ENCODE measurements around the gene MOB2.

DNA sequence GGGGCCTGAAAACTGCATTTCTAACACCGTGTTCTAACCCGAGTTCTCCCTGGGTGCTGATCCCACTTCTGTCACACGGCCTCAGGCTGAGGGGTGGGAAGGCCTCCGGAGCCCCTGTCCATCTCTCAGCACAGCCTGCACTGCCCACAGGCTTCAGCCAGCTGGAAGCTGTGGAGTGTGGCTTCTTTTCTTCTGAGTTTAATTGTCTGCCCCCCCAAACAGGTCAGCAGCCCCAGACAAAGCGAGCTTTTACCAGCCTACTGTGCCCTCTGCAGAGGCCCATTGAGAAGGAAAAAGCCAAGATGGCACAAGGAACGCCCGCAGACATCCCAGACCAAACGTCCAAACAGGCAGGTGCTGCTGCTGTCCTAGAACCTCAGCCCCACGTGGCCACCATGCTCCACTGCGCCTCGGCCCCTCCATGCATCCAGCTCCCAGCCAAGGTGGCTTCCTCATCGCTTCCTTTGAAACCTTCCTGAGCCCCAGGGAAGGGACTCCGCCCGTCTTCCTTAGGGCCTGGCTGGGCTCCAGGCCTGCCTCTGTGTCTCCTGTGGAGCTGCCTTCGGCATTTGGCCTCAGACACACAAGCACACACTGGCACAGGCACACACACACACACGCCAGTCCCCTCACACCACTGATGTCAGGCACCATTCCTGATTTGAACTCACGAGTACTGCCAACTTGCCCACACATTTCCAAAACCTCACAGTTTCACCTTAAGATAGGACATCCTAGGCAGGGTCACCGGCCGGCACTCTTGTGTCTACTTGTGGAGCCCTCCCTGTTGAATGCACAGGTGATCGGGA lies 1.7 kb downstream of the MOB2 start:
- TF ChIP-seq EZH2 (IDR thresholded peaks at IDR 0.05; ENCODE audit: insufficient read depth, low read length), result no peak
- TF ChIP-seq, protein P1, sequence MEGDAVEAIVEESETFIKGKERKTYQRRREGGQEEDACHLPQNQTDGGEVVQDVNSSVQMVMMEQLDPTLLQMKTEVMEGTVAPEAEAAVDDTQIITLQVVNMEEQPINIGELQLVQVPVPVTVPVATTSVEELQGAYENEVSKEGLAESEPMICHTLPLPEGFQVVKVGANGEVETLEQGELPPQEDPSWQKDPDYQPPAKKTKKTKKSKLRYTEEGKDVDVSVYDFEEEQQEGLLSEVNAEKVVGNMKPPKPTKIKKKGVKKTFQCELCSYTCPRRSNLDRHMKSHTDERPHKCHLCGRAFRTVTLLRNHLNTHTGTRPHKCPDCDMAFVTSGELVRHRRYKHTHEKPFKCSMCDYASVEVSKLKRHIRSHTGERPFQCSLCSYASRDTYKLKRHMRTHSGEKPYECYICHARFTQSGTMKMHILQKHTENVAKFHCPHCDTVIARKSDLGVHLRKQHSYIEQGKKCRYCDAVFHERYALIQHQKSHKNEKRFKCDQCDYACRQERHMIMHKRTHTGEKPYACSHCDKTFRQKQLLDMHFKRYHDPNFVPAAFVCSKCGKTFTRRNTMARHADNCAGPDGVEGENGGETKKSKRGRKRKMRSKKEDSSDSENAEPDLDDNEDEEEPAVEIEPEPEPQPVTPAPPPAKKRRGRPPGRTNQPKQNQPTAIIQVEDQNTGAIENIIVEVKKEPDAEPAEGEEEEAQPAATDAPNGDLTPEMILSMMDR (IDR thresholded peaks at IDR 0.05; ENCODE audit: insufficient read depth, low read depth, low read length), result no peak
